Stimulated activated memory B cell treated with anti-CD40 and anti-IgM and Interleukin-4, amounts not matched to agents 10 μg/mL and 1 μg/mL and 100 μg/mL, for 72 hours (primary cell): ENCODE data around the gene DIPK1B.

ENCODE experiments used
- ATAC-seq: fragments of 150-1000 bp; cut with Tn5 transposase; 2 replicates; pipeline ENCODE4 v1.10.0; 2021
- H3K27ac Mint-ChIP-seq: one replicate; pipeline ENCODE4 v1.8.0; 2022; ENCODE audit warnings: mild to moderate bottlenecking, mixed read lengths
- H3K27me3 Mint-ChIP-seq: one replicate; pipeline ENCODE4 v1.8.0; 2022; ENCODE audit warnings: mixed read lengths
- H3K36me3 Mint-ChIP-seq: one replicate; pipeline ENCODE4 v1.8.0; 2022; ENCODE audit warnings: mixed read lengths
- H3K4me1 Mint-ChIP-seq: one replicate; pipeline ENCODE4 v1.8.0; 2022; ENCODE audit warnings: mixed read lengths
- H3K4me3 Mint-ChIP-seq: one replicate; pipeline ENCODE4 v1.8.0; 2022; ENCODE audit warnings: mild to moderate bottlenecking, moderate library complexity, mixed read lengths
- H3K9me3 Mint-ChIP-seq: one replicate; pipeline ENCODE4 v1.8.0; 2022; ENCODE audit warnings: mixed read lengths

DIPK1B gene

DNA sequence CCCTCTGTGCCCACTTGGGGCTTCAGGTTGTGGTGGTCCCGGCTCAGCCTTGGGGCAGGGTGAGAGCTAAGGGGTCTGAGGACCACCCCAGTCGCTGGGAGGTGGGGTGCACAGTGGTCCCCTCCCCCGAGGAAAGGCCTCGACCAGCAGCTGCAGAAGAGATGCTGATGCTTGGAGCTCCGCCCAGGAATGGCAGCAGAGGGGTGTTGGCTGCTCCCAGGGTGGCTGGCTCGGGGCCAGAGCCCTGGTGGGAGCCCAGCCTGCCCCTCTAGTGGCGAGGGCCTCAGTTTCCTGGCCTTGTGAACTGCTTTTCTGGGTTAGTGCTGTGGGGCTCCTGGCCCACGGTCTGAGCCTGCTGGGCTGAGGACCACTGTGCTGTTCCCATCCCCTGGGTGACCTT is 1.2 kb downstream of the DIPK1B start:
- no peaks in the 10 kb centered on the region for H3K9me3 Mint-ChIP-seq
- peaks cover 64% of the 10 kb centered on the region for H3K27me3 Mint-ChIP-seq
- peaks cover 27% of the 10 kb centered on the region for H3K4me1 Mint-ChIP-seq
- H3K4me3 Mint-ChIP-seq = peak overlapping the region; percentile 36
- H3K27ac Mint-ChIP-seq = no peak overlapping the region
- H3K36me3 Mint-ChIP-seq = no peaks in the 10 kb centered on the region
- ATAC-seq = no peak

DNA sequence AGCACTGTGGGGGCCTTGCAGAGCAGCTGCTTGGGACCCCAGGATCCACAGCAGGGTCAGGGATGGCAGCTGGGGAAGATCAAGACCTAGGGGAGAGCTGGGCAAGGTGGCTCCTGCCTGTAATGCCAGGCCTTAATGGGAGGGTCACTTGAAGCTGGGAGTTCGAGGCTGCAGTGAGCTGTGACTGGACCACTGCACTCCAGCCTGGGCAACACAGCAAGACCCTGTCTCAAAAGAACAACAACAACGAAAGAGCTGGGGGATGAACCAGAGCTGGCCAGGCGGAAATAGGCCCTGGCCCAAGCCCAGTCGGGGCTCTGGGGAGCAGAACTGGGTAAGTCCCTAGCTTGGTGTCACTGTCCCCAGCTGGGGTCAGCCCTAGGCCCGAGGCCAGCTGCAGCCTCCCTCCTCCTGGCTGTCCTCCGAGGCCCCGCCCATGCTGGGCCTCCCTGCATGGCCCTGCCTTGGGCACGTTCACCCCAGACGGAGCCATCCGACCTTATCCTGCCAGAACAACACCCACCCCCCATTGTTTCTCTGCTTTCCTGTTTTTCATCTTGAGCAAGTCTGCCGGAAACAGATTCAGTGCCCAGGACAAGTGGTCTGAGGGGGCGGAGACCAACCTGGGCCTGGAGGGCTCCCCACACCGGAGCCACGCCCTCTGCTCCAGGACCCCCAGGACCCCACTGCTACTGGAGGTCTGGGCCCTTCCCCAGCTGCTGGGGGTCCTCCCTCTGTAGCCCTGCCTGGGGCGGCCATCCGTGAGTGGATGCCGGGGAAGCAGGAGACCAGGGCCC is 1.9 kb downstream of the DIPK1B start:
- Mint-ChIP-seq H3K36me3 (no peaks in the 10 kb centered on the region), H3K27me3 (peaks cover 64% of the 10 kb centered on the region), H3K9me3 (no peaks in the 10 kb centered on the region), H3K4me3 (no peak overlapping the region), H3K4me1 (peaks cover 35% of the 10 kb centered on the region), H3K27ac (no peak overlapping the region)
- no peak for ATAC-seq

DNA sequence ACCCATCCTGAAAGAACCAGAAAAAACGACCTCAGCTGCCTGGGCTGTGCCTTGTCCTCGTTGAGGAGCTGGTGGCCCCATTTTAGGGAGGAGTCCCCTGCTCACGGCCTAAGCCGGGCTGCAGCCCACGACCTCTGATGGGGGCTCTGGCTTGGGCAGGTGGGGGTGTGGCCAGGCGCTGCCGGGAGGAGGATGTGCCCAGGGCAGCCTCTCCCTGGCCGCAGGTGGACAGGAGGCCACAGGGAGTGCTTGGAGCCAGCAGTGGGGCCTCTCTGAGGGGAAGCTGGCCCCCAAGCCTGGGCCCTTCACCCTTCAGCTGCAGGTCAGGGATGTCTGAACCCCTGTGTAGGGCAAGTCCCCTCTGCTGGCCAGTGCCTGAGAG is 2.5 kb downstream of the DIPK1B start:
- Mint-ChIP-seq H3K4me1 (peaks cover 41% of the 10 kb centered on the region), H3K27ac (no peak overlapping the region), H3K27me3 (peaks cover 58% of the 10 kb centered on the region), H3K36me3 (no peaks in the 10 kb centered on the region), H3K4me3 (no peak overlapping the region), H3K9me3 (no peaks in the 10 kb centered on the region)
- no peak for ATAC-seq

- no peaks in the 10 kb centered on the region for H3K9me3 Mint-ChIP-seq
- peaks cover 37% of the 10 kb centered on the region for H3K27me3 Mint-ChIP-seq
- no peak overlapping the region for H3K4me3 Mint-ChIP-seq
- peaks cover 51% of the 10 kb centered on the region for H3K4me1 Mint-ChIP-seq
- peaks cover 6% of the 10 kb centered on the region for H3K36me3 Mint-ChIP-seq
- no peak overlapping the region for H3K27ac Mint-ChIP-seq
- no peak for ATAC-seq
These were observed 5.0 kb downstream of the DIPK1B start for GRCh38 chr9:136717399-136717798.

GRCh38 chr9:136718345-136719194 is 6.2 kb downstream of the DIPK1B start:
- H3K36me3 Mint-ChIP-seq = peaks cover 12% of the 10 kb centered on the region
- H3K4me1 Mint-ChIP-seq = peaks cover 54% of the 10 kb centered on the region
- no peak overlapping the region for H3K4me3 Mint-ChIP-seq
- H3K27ac Mint-ChIP-seq = peak overlapping the region; percentile 58
- no peaks in the 10 kb centered on the region for H3K9me3 Mint-ChIP-seq
- ATAC-seq = peak; percentile 3
- peaks cover 30% of the 10 kb centered on the region for H3K27me3 Mint-ChIP-seq

- Mint-ChIP-seq H3K4me1 (peaks cover 54% of the 10 kb centered on the region), H3K9me3 (no peaks in the 10 kb centered on the region)
These were observed 7.0 kb downstream of the DIPK1B start for GRCh38 chr9:136719195-136719880.

DNA sequence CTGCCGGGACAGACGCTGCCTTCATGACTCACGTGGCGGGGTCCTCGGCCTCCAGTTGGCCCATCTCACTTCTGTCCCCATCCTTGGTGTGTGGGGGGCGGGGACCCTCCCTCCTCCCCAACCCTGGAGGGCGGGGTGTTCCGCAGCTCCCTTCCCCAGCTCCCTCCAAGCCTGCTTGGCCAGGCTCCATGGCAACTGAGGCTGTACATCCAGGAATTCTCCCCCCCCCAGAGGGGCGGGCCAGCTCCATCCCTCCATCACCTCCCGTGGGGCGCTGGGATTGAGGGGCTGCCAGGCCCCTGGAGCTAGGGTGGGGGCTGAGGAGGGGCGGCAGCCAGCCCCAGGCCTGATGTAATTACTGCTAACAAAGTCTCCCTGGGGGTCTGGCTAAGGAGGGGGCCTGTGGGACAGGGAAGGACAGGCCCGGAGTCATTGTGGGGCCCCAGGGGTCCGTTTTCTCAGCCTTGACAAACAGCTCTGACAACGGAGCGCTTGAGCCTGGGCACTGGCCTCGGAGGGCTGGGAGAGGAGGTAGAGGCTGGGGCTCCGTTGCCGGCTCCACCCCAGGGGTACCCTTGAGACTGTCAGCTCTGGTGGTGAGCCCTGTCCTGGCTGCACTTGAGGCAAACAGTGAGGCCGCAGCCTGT is 8.0 kb downstream of the DIPK1B start:
- no peak for ATAC-seq

More at GRCh38 chr9:136719195-136719880, 7.0 kb downstream of the DIPK1B start:
- Mint-ChIP-seq H3K4me3 (no peak overlapping the region), H3K27ac (peak overlapping the region; percentile 58), H3K27me3 (peaks cover 22% of the 10 kb centered on the region), H3K36me3 (peaks cover 20% of the 10 kb centered on the region)
- ATAC-seq = peak; percentile 48

DNA sequence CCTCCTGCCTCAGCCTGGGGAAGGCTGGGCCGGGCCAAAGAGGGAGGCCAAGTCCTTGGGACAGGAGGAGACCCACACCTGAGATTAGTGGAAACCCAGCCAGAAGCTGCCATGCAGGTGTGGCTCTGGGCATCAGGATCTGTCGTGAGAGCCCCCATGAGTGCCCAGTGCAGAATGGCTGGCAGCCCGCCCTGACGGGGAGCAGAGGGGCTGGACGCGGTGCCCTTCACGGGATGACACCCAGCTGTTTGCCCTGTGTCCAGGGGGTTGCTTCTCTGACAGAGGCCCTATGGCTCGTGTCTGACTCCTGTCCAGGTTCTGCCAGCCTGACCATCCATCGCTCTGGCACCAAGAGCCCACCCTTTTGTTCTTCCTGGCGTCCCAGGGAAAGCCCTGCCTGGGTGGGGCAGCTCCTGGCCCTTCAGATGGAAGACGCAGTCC is 8.5 kb downstream of the DIPK1B start:
- Mint-ChIP-seq H3K9me3 (no peaks in the 10 kb centered on the region), H3K4me1 (peaks cover 60% of the 10 kb centered on the region), H3K27me3 (peaks cover 11% of the 10 kb centered on the region), H3K36me3 (peaks cover 32% of the 10 kb centered on the region), H3K27ac (peak overlapping the region; percentile 74), H3K4me3 (no peak overlapping the region)
- no peak for ATAC-seq

More for the DNA sequence above, 8.0 kb downstream of the DIPK1B start:
- Mint-ChIP-seq H3K9me3 (no peaks in the 10 kb centered on the region), H3K27ac (peak overlapping the region; percentile 74), H3K4me3 (no peak overlapping the region), H3K4me1 (peaks cover 56% of the 10 kb centered on the region), H3K27me3 (peaks cover 16% of the 10 kb centered on the region), H3K36me3 (peaks cover 27% of the 10 kb centered on the region)

GRCh38 chr9:136721339-136722092 is 9.1 kb downstream of the DIPK1B start:
- no peaks in the 10 kb centered on the region for H3K9me3 Mint-ChIP-seq
- no peak overlapping the region for H3K4me3 Mint-ChIP-seq
- ATAC-seq = no peak
- peaks cover 5% of the 10 kb centered on the region for H3K27me3 Mint-ChIP-seq
- H3K36me3 Mint-ChIP-seq = peaks cover 38% of the 10 kb centered on the region
- no peak overlapping the region for H3K27ac Mint-ChIP-seq
- peaks cover 66% of the 10 kb centered on the region for H3K4me1 Mint-ChIP-seq

DNA sequence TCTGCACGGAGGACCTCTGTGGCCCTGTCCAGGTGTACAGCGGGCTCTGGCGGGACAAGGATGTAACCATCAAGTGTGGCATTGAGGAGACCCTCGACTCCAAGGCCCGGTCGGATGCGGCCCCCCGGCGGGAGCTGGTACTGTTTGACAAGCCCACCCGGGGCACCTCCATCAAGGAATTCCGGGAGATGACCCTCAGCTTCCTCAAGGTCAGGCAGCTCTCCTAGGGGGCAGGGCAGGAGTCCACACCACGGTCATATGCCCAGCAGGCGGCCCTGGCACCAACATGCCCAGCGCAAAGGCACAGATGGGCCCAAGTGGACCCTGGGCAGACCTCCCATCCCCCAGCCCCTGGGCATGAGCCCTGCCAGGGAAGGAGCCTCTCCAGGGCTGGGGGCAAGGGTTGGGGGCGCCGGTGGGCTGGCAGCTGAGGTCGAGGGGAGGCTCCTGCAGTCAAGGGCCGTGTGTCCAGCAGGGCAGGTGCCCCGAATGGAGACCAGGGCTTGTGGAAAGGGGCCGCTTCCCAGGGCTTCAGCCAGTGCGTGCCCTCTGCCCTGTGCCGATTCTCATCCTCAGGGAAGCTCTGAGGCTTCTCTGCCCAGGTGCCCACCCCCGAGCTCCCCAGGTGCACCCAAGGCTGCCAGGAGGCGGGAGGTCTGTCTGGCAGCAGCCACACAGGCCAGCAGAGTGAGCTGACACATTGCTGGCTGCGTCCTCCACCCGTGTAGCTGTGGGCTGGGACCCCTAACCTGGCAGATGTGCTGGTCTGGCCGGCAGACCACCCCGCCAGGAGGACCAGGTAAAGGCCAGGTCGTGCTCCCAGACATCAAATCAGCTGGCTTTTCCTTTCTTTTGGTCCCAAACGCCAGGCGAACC is 10.0 kb downstream of the DIPK1B start:
- Mint-ChIP-seq H3K9me3 (no peaks in the 10 kb centered on the region), H3K4me1 (peaks cover 74% of the 10 kb centered on the region), H3K27ac (no peak overlapping the region), H3K4me3 (no peak overlapping the region), H3K27me3 (no peaks in the 10 kb centered on the region), H3K36me3 (peaks cover 44% of the 10 kb centered on the region)
- no peak for ATAC-seq

DNA sequence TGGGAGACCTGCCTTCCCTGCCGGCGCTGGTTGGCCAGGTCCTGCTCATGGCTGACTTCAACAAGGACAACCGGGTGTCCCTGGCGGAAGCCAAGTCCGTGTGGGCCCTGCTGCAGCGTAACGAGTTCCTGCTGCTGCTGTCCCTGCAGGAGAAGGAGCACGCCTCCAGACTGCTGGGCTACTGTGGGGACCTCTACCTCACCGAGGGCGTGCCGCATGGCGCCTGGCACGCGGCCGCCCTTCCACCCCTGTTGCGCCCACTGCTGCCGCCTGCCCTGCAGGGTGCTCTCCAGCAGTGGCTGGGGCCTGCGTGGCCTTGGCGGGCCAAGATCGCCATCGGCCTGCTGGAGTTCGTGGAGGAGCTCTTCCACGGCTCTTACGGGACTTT is 10.6 kb downstream of the DIPK1B start:
- Mint-ChIP-seq H3K9me3 (no peaks in the 10 kb centered on the region), H3K27ac (no peak overlapping the region), H3K27me3 (no peaks in the 10 kb centered on the region), H3K4me1 (peaks cover 77% of the 10 kb centered on the region), H3K36me3 (peaks cover 44% of the 10 kb centered on the region), H3K4me3 (no peak overlapping the region)
- no peak for ATAC-seq

- H3K4me3 Mint-ChIP-seq = no peak overlapping the region
- no peak for ATAC-seq
- no peaks in the 10 kb centered on the region for H3K27me3 Mint-ChIP-seq
- no peak overlapping the region for H3K27ac Mint-ChIP-seq
- H3K9me3 Mint-ChIP-seq = no peaks in the 10 kb centered on the region
- peaks cover 75% of the 10 kb centered on the region for H3K4me1 Mint-ChIP-seq
- H3K36me3 Mint-ChIP-seq = peaks cover 44% of the 10 kb centered on the region
These were observed 11.1 kb downstream of the DIPK1B start for GRCh38 chr9:136723362-136723976.

DNA sequence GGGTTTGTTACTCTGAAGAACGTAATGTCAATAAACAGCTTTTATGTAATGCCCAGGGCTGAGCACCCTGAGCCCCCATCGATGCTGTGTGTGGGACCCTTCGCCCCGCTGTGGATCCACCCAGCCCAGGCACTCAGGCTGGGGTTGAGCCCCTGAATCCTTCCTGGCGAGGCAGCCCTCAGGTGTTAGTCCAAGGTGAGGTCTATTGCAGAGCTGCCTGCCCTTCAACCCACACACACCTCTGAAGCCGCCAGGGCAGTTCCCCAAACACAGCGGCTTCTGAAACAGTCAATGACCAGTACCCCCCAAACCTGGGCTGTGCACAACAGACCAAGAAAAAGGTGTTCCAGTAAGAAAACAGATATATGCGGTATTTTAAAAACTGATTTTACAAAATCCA is 11.6 kb downstream of the DIPK1B start:
- Mint-ChIP-seq H3K4me3 (no peak overlapping the region), H3K36me3 (peaks cover 44% of the 10 kb centered on the region), H3K4me1 (peaks cover 69% of the 10 kb centered on the region), H3K27me3 (no peaks in the 10 kb centered on the region), H3K9me3 (no peaks in the 10 kb centered on the region), H3K27ac (no peak overlapping the region)
- ATAC-seq = no peak
